Measurements from ENCODE around the gene CD6. TPM values are rescaled to one million over a fixed set of nuclear protein-coding genes. Genes with fewer than 3 reads are reported as not detected.

Gene CD6
- total and polyA plus RNA-seq, 3 donors from 2014 or later, result 0.87 to 3.1 (median 1.6) TPM

DNA sequence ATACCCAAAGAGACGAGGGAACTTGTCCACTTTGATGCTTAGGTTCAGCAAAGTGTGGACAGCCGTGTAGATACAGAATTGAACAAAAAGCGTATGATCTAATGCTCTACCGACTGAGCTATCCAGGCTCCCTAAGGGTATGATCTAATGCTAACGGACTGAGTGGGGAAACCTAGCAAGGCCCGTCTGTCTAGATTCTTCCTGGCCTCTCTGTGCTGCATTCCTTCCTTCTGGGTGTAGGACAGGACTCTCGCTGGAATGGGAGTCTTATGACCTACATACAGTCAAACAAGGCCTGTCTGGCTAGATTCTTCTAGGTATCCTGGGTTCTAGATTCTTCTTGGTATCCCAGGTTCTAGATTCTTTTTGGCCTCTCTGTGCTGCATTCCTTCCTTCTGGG is 11.1 kb upstream of the CD6 start:
- Histone ChIP-seq H3K4me3 (no peak overlapping the region), H3K4me1 (no peaks in the 10 kb centered on the region), H3K27me3 (no peaks in the 10 kb centered on the region), H3K36me3 (ENCODE audit: low read depth, missing control alignments) (no peaks in the 10 kb centered on the region), H3K9me3 (no peaks in the 10 kb centered on the region), H3K27ac (no peak overlapping the region)
- 92 to 94% methylated on average over 7 of the region's 7 CpGs for WGBS, 2 donors
- intact Hi-C loops (cut with DNase I; ENCODE audit: low total_unique reads), result no loop called here
- no peak for DNase-seq
- no peak for TF ChIP-seq POLR2A (IDR thresholded peaks at IDR 0.05)
- TF ChIP-seq, protein P1, sequence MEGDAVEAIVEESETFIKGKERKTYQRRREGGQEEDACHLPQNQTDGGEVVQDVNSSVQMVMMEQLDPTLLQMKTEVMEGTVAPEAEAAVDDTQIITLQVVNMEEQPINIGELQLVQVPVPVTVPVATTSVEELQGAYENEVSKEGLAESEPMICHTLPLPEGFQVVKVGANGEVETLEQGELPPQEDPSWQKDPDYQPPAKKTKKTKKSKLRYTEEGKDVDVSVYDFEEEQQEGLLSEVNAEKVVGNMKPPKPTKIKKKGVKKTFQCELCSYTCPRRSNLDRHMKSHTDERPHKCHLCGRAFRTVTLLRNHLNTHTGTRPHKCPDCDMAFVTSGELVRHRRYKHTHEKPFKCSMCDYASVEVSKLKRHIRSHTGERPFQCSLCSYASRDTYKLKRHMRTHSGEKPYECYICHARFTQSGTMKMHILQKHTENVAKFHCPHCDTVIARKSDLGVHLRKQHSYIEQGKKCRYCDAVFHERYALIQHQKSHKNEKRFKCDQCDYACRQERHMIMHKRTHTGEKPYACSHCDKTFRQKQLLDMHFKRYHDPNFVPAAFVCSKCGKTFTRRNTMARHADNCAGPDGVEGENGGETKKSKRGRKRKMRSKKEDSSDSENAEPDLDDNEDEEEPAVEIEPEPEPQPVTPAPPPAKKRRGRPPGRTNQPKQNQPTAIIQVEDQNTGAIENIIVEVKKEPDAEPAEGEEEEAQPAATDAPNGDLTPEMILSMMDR (IDR thresholded peaks at IDR 0.05), result no peak

DNA sequence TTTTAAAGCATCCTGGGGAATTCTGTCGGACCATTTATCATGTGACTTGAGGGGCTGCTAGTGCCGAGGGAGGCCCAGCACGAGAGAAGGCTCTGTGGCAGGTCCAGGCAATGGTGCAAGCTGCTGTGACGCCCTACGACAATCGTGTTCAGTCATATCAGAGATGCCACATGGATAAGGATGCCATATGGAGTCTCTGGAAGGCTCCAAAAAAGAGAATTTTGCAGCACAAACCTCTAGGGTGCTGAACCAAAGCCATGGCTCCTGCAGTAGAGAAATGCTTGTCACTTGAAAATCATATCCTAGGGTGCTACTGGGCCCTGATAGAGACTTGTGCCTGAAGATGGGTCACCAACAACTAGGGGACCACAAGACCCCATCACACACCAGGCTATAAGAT is 6.7 kb upstream of the CD6 start:
- Histone ChIP-seq H3K27ac (no peak overlapping the region), H3K9me3 (no peaks in the 10 kb centered on the region), H3K27me3 (no peaks in the 10 kb centered on the region), H3K4me1 (no peaks in the 10 kb centered on the region), H3K4me3 (no peak overlapping the region), H3K36me3 (ENCODE audit: low read depth, missing control alignments) (no peaks in the 10 kb centered on the region)
- TF ChIP-seq, protein P1 (IDR thresholded peaks at IDR 0.05), result no peak
- TF ChIP-seq POLR2A (IDR thresholded peaks at IDR 0.05), result no peak
- WGBS, 2 donors, result 85% methylated on average over 6 of the region's 6 CpGs
- intact Hi-C loops (cut with DNase I; ENCODE audit: low total_unique reads), result no loop called here
- no peak for DNase-seq

DNA sequence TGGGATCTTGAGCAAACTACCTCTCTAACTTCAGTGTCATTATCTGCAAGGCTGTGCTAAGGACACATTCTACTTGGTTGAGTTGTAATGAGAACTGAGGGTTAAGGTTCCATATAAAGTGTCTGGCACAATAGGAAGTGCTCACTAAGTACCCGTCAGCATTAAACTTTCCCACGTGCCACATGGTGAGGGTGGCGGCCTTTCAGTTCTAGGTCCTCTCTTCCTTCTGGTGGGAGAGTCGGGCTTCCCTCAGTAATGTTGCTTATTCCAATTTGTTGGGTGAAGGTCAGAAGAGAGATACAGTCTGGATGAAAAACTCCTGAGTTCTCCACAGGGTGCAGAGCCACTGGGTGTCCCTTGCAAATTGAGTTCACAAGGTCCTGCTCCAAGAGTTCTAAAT is 4.6 kb upstream of the CD6 start:
- intact Hi-C loops (cut with DNase I; ENCODE audit: low total_unique reads), result no loop called here
- Histone ChIP-seq H3K4me1 (no peaks in the 10 kb centered on the region), H3K9me3 (no peaks in the 10 kb centered on the region), H3K4me3 (no peak overlapping the region), H3K36me3 (ENCODE audit: low read depth, missing control alignments) (no peaks in the 10 kb centered on the region), H3K27me3 (no peaks in the 10 kb centered on the region), H3K27ac (no peak overlapping the region)
- WGBS, 2 donors, result 77 to 84% methylated on average over 4 of the region's 4 CpGs
- TF ChIP-seq, protein P1 (IDR thresholded peaks at IDR 0.05), result no peak
- TF ChIP-seq POLR2A (IDR thresholded peaks at IDR 0.05), result no peak
- no peak for DNase-seq

DNA sequence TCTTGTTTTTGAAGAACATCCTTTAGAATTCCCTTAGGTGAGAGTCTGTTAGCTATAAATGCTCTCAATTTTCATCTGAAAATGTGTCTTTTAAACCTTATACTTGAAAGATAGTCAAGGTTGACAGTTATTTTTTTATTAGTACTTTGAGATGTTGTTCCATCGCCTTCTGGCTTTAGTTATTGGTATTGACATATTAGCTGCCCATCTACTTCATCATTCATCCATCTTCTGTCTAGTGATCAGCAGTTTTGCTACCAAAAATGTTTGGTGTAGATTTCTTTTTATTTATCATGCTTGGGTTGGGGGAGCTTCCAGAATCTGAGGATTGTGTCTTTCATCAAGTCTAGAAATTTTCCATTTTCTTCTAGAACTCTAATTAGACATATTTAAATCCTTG is 3.3 kb upstream of the CD6 start:
- H3K9me3 ChIP-seq, result no peaks in the 10 kb centered on the region
- H3K4me3 ChIP-seq, result no peak overlapping the region
- 35 to 92% methylated on average over 1 of the region's 1 CpG for WGBS, 2 donors
- intact Hi-C loops (cut with DNase I; ENCODE audit: low total_unique reads), result no loop called here
- DNase-seq, result no peak
- no peak overlapping the region for H3K27ac ChIP-seq
- no peak for TF ChIP-seq POLR2A (IDR thresholded peaks at IDR 0.05)
- TF ChIP-seq, protein P1 (IDR thresholded peaks at IDR 0.05), result no peak
- no peaks in the 10 kb centered on the region for H3K4me1 ChIP-seq
- no peaks in the 10 kb centered on the region for H3K27me3 ChIP-seq
- H3K36me3 ChIP-seq (ENCODE audit: low read depth, missing control alignments), result no peaks in the 10 kb centered on the region

DNA sequence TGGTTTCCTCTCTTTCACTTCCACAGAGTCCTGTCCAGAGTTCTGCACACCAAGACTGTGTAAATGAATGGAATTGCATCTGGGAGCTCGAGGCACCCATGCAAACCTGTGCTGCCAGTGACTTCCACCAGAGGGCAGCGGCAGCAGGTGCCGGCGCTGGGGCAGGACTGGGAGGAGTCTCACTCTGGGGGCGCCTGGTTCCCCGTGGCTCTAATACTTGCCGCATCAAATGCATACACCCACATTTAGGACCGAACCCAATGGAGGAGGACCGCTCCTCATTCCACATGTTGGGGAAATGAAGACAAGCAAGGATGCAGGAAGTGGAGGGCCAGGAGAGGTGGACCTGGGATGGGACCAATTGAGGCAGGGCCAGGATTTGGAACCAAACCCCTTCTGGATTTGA is 1.1 kb upstream of the CD6 start:
- H3K9me3 ChIP-seq, result no peaks in the 10 kb centered on the region
- WGBS, 2 donors, result 38 to 59% methylated on average over 8 to 9 of the region's 9 CpGs
- H3K36me3 ChIP-seq (ENCODE audit: low read depth, missing control alignments), result no peaks in the 10 kb centered on the region
- intact Hi-C loops (cut with DNase I; ENCODE audit: low total_unique reads), result no loop called here
- no peak overlapping the region for H3K4me3 ChIP-seq
- no peak overlapping the region for H3K27ac ChIP-seq
- peak; percentile 75 for DNase-seq
- TF ChIP-seq POLR2A (IDR thresholded peaks at IDR 0.05), result no peak
- TF ChIP-seq, protein P1 (IDR thresholded peaks at IDR 0.05), result peak; percentile 76 to 86 (median 83)
- no peaks in the 10 kb centered on the region for H3K27me3 ChIP-seq
- no peaks in the 10 kb centered on the region for H3K4me1 ChIP-seq
